ENCODE data around the gene CYP8B1. TPM values are rescaled to one million over a fixed set of nuclear protein-coding genes. Genes with fewer than 3 reads are reported as not detected.

The CYP8B1 gene
- total and polyA plus RNA-seq, 9 of the 15 experiments (the other 6 are each of a cell fraction or from before 2014, with no cell fraction given), result 0.04 TPM; not detected in 8

DNA sequence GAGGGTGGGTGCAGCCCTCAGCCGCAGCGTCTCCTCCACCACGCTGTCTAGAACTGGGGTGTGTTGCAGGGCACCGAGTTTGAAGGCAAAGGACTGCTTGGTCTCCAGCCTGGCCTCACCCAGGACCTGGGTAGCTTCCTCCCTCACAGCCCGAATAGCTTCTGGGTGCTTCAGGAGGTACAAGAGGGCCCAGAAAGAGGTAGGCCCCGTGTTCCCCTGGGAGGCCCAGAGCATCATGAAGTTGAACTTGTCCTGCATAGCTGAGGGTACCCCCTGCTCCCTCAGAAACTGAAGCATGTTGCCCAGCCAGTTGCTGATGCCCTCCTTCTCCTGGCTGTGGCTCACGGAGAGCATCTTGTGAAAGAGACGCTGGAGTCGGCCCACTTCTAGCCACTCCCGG lies 930 bp downstream of the CYP8B1 start:
- Histone ChIP-seq H3K79me2 (ENCODE audit: control insufficient read depth, insufficient read depth, low read length) (no peaks in the 10 kb centered on the region), H3K4me3 (no peak overlapping the region), H3K4me1 (replicated peaks in 1 of 2; ENCODE audit: control insufficient read depth in 2 of 2, insufficient read depth in 2 of 2, low read length in 2 of 2) (no peaks in the 10 kb centered on the region; a peak in 1 of 5 replicates), H4K20me1 (replicated peaks; ENCODE audit: control insufficient read depth, insufficient read depth, low read length) (peaks cover 4% of the 10 kb centered on the region; the same call in 1 of the 2 replicates), H3K4me2 (ENCODE audit: insufficient read depth, low read length) (no peak overlapping the region), H2AFZ (ENCODE audit: low read depth, low read length) (no peak overlapping the region), H3K27ac (ENCODE audit: extremely low read depth, low read depth, low read length) (no peak overlapping the region), H3K9me1 (ENCODE audit: control insufficient read depth, insufficient read depth, low read length) (peaks cover 2% of the 10 kb centered on the region), H3K27me3 (ENCODE audit: control insufficient read depth in 2 of 2, insufficient read depth in 2 of 2, low read length in 2 of 2) (peaks cover 30 to 66% of the 10 kb centered on the region in 2 experiments), H3K9me3 (replicated peaks; ENCODE audit: control insufficient read depth, insufficient read depth, low read depth, low read length) (no peaks in the 10 kb centered on the region), H3K9ac (ENCODE audit: insufficient read depth in 1 of 2, low read depth in 2 of 2, low read length in 2 of 2) (no peak overlapping the region), H3K36me3 (ENCODE audit: control insufficient read depth, insufficient read depth, low read length) (no peaks in the 10 kb centered on the region)
- in situ Hi-C loops (cut with MboI), result loop anchor here (5.0 kb wide), 1 partner anchor 92 kb away; no protein-coding TSS in a partner anchor
- FAIRE-seq (no peak), DNase-seq (ENCODE audit: extremely low read depth in 1 of 4, low spot score in 3 of 4) (no peak), ATAC-seq (no peak)
- TF ChIP-seq CBX3 (IDR thresholded peaks at IDR 0.05; ENCODE audit: borderline replicate concordance in 1 of 2, low read length in 2 of 2) (no peak), ZZZ3 (IDR thresholded peaks at IDR 0.05) (no peak), JUNB (CRISPR knock-in tag; conservative IDR thresholded peaks at IDR 0.05) (no peak), WHSC1 (IDR thresholded peaks at IDR 0.05; ENCODE audit: low read length) (no peak), MAZ (CRISPR knock-in tag; conservative IDR thresholded peaks at IDR 0.05 in 1 of 2, IDR thresholded peaks at IDR 0.05 in 1 of 2) (no peak), ZNF224 (CRISPR knock-in tag; IDR thresholded peaks at IDR 0.05) (no peak), SMAD4 (CRISPR knock-in tag; conservative IDR thresholded peaks at IDR 0.05) (no peak), ATF1 (CRISPR knock-in tag; IDR thresholded peaks at IDR 0.05) (no peak), ATF1 (tag; IDR thresholded peaks at IDR 0.05) (no peak), NFE2L1 (tag; IDR thresholded peaks at IDR 0.05; ENCODE audit: borderline replicate concordance, low read depth) (no peak), SNRNP70 (optimal IDR thresholded peaks at IDR 0.05; ENCODE audit: low read depth, low read length) (no peak), HCFC1 (IDR thresholded peaks at IDR 0.05; ENCODE audit: low read depth, low read length) (no peak), HNRNPH1 (optimal IDR thresholded peaks at IDR 0.05; ENCODE audit: low read depth, low read length) (no peak)
- TF ChIP-seq, protein P1, sequence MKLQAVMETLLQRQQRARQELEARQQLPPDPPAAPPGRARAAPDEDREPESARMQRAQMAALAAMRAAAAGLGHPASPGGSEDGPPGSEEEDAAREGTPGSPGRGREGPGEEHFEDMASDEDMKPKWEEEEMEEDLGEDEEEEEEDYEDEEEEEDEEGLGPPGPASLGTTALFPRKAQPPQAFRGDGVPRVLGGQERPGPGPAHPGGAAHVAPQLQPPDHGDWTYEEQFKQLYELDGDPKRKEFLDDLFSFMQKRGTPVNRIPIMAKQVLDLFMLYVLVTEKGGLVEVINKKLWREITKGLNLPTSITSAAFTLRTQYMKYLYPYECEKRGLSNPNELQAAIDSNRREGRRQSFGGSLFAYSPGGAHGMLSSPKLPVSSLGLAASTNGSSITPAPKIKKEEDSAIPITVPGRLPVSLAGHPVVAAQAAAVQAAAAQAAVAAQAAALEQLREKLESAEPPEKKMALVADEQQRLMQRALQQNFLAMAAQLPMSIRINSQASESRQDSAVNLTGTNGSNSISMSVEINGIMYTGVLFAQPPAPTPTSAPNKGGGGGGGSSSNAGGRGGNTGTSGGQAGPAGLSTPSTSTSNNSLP (IDR thresholded peaks at IDR 0.05; ENCODE audit: borderline replicate concordance, low read depth, low read length), result no peak
- TF ChIP-seq, protein P2, sequence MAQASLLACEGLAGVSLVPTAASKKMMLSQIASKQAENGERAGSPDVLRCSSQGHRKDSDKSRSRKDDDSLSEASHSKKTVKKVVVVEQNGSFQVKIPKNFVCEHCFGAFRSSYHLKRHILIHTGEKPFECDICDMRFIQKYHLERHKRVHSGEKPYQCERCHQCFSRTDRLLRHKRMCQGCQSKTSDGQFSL (CRISPR knock-in tag; IDR thresholded peaks at IDR 0.05), result no peak
- TF ChIP-seq, protein P2 (tag; IDR thresholded peaks at IDR 0.05), result no peak
- TF ChIP-seq, protein P3, sequence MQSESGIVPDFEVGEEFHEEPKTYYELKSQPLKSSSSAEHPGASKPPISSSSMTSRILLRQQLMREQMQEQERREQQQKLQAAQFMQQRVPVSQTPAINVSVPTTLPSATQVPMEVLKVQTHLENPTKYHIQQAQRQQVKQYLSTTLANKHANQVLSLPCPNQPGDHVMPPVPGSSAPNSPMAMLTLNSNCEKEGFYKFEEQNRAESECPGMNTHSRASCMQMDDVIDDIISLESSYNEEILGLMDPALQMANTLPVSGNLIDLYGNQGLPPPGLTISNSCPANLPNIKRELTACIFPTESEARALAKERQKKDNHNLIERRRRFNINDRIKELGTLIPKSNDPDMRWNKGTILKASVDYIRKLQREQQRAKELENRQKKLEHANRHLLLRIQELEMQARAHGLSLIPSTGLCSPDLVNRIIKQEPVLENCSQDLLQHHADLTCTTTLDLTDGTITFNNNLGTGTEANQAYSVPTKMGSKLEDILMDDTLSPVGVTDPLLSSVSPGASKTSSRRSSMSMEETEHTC (IDR thresholded peaks at IDR 0.05), result no peak
- TF ChIP-seq, protein P4, sequence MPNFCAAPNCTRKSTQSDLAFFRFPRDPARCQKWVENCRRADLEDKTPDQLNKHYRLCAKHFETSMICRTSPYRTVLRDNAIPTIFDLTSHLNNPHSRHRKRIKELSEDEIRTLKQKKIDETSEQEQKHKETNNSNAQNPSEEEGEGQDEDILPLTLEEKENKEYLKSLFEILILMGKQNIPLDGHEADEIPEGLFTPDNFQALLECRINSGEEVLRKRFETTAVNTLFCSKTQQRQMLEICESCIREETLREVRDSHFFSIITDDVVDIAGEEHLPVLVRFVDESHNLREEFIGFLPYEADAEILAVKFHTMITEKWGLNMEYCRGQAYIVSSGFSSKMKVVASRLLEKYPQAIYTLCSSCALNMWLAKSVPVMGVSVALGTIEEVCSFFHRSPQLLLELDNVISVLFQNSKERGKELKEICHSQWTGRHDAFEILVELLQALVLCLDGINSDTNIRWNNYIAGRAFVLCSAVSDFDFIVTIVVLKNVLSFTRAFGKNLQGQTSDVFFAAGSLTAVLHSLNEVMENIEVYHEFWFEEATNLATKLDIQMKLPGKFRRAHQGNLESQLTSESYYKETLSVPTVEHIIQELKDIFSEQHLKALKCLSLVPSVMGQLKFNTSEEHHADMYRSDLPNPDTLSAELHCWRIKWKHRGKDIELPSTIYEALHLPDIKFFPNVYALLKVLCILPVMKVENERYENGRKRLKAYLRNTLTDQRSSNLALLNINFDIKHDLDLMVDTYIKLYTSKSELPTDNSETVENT (CRISPR knock-in tag; IDR thresholded peaks at IDR 0.05), result no peak
- intact Hi-C loops (cut with micrococcal nuclease), result no loop called here
- CTCF ChIA-PET (ENCODE audit: low intra/inter-chr PET ratio), result no interaction called here
- POLR2A ChIA-PET, result interaction anchor here (1.1 to 1.2 kb wide), 2 partner anchors 17 to 25 kb away, joined by 3 to 4 read pairs; no protein-coding TSS in a partner anchor
- 4% methylated on average over 10 of the region's 10 CpGs for WGBS (ENCODE audit: insufficient coverage, low coverage, missing lambda C conversion rate)
- BruUV-seq (replicated peaks), result no TSS peak

Measured in K562 (cell line).